ENCODE data around the gene HS3ST2. TPM values are rescaled to one million over a fixed set of nuclear protein-coding genes. Genes with fewer than 3 reads are reported as not detected.
A peak's percentile ranks its signal among the peaks of the same experiment; 100 is the strongest.
"Not testable (repeated sequence)": the region's sequence is repeated elsewhere in the genome, so short reads cannot be mapped to it uniquely, and the experiment has no call there.

The HS3ST2 gene
- polyA plus RNA-seq, 1 donor, result 0.48 TPM

- no peak for DNase-seq
These were observed 120.8 kb downstream of the HS3ST2 start for GRCh38 chr16:22934786-22935185.

- DNase-seq, result no peak
These were observed 123.2 kb downstream of the HS3ST2 start for GRCh38 chr16:22937169-22937568.

GRCh38 chr16:22938647-22939046 lies 124.7 kb downstream of the HS3ST2 start:
- no peak for DNase-seq

- DNase-seq, result not testable (repeated sequence)
These were observed 125.9 kb downstream of the HS3ST2 start for GRCh38 chr16:22939744-22940363.

- no peak for DNase-seq
These were observed 128.1 kb downstream of the HS3ST2 start for GRCh38 chr16:22941970-22942501.

DNA sequence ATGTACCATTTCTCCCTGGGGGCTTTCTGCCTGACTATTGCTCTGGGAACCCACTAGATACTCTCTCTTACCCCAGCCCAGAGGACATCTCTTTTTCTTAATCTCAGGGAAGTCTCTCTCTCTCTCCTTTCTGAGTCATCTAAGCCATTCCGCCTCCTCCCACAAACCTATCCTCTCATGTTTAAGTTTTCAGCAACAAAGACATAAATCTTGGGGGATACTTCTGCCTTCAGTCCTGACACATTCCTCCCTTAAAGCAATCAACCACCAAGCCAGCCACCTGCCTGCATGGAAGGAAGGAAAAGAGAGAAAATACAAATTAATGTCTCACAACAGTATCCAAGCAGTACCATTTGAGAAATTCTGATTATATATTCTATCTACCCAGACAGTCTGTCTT lies 128.8 kb downstream of the HS3ST2 start:
- DNase-seq, result peak; percentile 43

- no peak for DNase-seq
These were observed 131.4 kb downstream of the HS3ST2 start for GRCh38 chr16:22945361-22945760.

GRCh38 chr16:22946433-22946832 lies 132.5 kb downstream of the HS3ST2 start:
- DNase-seq, result no peak

DNA sequence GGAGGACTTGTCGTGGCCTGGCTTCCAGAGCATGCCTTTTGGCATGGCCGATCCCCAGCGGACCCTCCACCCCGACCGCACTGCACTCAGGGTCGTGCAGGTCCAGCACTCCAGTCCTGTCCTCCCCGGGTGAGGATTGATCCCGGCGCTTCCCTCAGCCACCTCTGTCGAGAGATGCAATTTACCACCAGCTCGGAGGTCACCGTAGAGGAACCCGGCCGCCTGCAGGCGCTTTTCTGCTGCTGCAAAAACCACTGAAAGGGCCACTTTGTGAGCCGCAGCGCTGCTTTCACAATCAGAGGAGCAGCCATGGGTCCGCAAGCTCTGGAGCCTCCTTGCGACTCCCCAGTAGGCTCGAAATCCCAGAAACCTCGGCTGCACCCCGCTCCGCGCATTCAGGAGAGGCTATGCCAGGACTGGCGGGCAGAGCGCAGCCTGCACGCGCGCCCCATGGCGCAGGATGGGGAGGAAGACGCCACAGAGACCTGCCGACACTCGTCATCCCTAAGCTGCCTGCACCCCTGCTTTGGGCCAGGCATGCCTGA lies 134.2 kb downstream of the HS3ST2 start:
- DNase-seq, result no peak

DNA sequence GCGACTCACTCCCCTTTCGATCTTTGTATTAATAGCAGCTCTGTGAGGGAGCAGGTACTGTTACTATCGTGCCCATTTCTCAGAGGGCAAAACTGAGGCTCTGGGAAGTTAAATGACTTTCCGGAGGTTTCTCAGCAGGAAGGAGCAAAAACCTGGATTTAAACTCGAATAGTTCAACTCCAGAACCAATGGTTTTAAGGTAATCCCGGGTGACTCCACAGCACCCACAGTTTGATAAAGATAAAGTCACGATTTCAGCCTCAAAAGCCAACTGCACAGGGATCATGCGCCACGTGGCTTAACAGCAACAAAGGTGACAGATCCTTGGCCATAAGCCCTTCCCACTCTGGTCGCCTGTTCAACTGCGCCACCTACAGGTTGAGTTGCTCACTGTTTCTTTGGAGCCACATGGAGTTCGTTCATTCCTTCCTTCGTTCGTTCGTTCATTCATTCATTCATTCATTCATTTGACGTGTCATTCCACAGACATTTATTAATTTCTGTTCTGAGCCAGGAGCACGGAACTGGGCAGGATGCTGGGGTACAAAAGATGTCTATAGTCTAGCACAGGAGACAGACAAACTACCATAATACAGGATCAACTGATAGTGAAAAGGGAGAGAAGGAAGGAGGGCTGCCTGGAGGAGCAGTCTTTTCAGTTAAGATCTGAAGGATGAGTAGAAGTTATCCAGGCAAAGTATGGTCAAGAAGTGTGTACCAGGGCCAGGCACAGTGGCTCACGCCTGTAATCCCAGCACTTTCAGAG lies 134.8 kb downstream of the HS3ST2 start:
- DNase-seq, result peak; percentile 62

DNA sequence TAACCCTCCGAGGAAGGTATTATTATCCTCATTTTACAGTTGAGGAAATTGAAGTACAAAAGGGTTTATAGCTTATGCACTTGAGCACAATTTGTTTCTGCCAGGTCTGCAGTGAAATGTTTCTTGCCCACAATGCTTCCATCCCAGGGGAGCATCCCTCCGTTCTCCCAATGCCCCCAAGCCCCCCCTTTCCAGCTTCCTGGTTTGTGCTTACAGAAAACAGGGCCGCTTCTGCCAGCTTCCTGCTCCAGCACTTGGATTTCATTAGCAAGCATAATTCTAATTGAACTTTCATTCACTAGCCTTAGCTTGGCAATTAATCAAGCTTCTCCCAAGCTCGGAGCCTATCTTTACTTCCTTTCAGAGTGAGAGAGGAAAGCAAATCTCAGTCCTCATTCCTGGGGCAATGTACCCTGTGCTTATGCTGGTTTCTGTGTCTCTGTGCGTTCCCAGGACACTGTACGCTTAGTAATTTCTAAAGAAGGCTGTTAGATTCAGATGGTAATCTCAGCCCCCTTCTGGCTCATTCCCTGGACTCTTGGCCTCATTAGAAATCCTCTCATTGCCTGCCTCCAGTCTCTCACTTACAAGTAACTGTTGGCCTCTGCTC lies 141.6 kb downstream of the HS3ST2 start:
- no peak for DNase-seq

- no peak for DNase-seq
These were observed 147.2 kb downstream of the HS3ST2 start for GRCh38 chr16:22961206-22961605.

- DNase-seq, result no peak
These were observed 148.9 kb downstream of the HS3ST2 start for GRCh38 chr16:22962905-22963304.

Data from left kidney (tissue), 2 donors.